ENCODE measurements around the gene LSM10.

LSM10 gene

GRCh38 chr1:36366091-36366661 lies 31.5 kb downstream of the LSM10 start:
- no peaks in the 10 kb centered on the region for H3K27me3 ChIP-seq
- peak overlapping the region; percentile 5 to 36 for H3K27ac ChIP-seq
- no peak overlapping the region for H3K4me3 ChIP-seq
- no peak for TF ChIP-seq CTCF (IDR thresholded peaks at IDR 0.05)
- peaks cover 0 to 35% (median 20%) of the 10 kb centered on the region in 4 donors for H3K4me1 ChIP-seq
- DNase-seq: no peak
- no peaks in the 10 kb centered on the region for H3K9me3 ChIP-seq
- intact Hi-C loops (cut with DNase I; ENCODE audit: low total_unique reads): no loop called here
- peaks cover 11 to 30% (median 20%) of the 10 kb centered on the region in 3 donors for H3K36me3 ChIP-seq

GRCh38 chr1:36365381-36365780 lies 32.3 kb downstream of the LSM10 start:
- Histone ChIP-seq H3K27ac (peak overlapping the region in 1 of 2 donors; percentile 5), H3K4me1 (peaks cover 0 to 33% (median 20%) of the 10 kb centered on the region in 4 donors), H3K4me3 (no peak overlapping the region), H3K27me3 (no peaks in the 10 kb centered on the region), H3K36me3 (peaks cover 11 to 35% (median 20%) of the 10 kb centered on the region in 3 donors), H3K9me3 (no peaks in the 10 kb centered on the region)
- no peak for TF ChIP-seq CTCF (IDR thresholded peaks at IDR 0.05)
- DNase-seq: peak in 1 of 2 donors; percentile 70
- intact Hi-C loops (cut with DNase I; ENCODE audit: low total_unique reads): no loop called here

DNA sequence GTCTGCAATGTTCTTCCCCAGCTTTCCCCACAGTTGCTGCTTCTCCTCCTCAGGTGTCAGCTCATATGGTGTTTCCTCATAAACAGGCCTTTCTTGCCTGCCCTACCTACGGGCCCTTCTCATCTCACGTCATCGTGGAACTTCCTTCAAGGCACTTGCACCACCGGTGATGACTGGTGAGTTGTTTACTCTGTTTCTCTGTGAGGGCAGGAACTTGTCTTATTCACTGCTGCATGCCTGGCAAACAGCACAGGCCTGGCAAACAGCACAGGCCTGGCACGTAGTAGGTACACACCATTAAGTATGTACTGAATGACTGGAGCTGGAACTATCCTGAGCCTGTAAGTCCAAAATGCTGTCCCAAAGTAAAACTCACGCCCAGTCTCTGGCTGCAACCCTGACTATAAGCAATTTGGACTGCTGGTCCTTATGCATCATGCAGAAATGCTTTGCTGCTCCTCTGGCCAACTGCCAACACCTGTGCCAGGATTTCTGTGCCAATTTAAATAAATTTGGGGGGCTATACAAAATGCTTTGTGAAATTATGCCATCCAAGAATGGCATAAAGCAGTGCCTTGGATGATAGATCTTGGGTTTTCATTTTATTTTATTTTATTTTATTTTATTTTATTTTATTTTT lies 37.7 kb downstream of the LSM10 start:
- peaks cover 31 to 68% (median 67%) of the 10 kb centered on the region in 3 donors for H3K36me3 ChIP-seq

DNA sequence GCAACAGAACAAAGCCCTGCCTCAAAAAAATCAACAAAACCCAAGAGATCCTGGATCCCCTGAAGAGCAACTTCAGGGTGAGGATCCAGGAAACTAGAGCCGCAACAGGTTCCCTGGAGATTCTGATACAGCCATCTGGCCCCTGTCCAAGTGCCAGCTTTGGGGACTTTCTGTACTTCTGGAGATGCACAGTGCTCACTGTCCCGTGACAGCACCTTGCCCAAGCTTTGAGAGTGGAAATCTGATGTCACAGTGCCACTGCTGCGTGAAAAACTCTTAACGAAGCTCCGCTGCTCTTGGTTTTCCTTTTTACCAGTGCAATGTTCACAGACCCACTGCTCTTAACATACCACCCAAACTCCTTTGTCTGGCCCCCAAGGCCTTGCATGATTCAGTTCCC lies 38.3 kb downstream of the LSM10 start:
- Histone ChIP-seq H3K27ac (no peak overlapping the region), H3K27me3 (no peaks in the 10 kb centered on the region), H3K36me3 (peaks cover 38 to 75% (median 74%) of the 10 kb centered on the region in 3 donors), H3K4me1 (peaks cover 0 to 15% (median 3%) of the 10 kb centered on the region in 4 donors), H3K4me3 (no peak overlapping the region), H3K9me3 (no peaks in the 10 kb centered on the region)
- intact Hi-C loops (cut with DNase I; ENCODE audit: low total_unique reads): no loop called here
- DNase-seq: no peak
- TF ChIP-seq CTCF (IDR thresholded peaks at IDR 0.05): no peak

More for the DNA sequence above, 37.7 kb downstream of the LSM10 start:
- no peak for TF ChIP-seq CTCF (IDR thresholded peaks at IDR 0.05)
- Histone ChIP-seq H3K4me3 (no peak overlapping the region), H3K9me3 (no peaks in the 10 kb centered on the region), H3K4me1 (peaks cover 0 to 16% (median 4%) of the 10 kb centered on the region in 4 donors), H3K27ac (peak overlapping the region in 1 of 2 donors; percentile 8), H3K27me3 (no peaks in the 10 kb centered on the region)
- DNase-seq: no peak
- intact Hi-C loops (cut with DNase I; ENCODE audit: low total_unique reads): no loop called here

DNA sequence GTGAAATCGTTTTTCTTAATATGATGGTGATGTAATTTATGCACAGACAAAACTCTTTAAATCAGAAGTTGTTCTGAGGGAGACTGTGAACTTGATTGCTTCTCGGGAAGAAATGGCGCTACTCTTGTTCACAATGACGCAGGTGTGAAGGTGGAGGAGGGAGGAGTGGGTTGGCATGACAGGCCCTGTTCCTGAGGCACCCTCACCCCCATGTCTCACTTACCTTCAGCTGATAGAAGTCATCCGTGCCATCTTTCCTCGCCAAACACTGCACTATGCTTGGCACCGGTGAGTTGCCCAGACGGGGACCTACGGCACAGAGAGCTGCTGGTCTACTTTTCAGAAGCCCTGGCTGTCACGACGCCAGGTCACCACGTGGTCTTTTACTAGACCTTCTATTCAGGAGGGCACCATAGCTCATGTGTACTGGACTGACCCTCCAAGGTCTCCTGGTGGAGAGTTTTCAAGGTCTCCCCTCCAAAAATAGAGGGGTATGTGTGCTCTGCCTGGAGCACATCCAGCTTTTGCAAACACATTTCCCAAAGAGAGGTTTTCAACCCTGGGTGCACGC lies 39.1 kb downstream of the LSM10 start:
- TF ChIP-seq CTCF (IDR thresholded peaks at IDR 0.05): no peak
- no peaks in the 10 kb centered on the region for H3K27me3 ChIP-seq
- H3K27ac ChIP-seq: no peak overlapping the region
- intact Hi-C loops (cut with DNase I; ENCODE audit: low total_unique reads): no loop called here
- H3K4me3 ChIP-seq: no peak overlapping the region
- no peak for DNase-seq
- peaks cover 46 to 83% (median 82%) of the 10 kb centered on the region in 3 donors for H3K36me3 ChIP-seq
- peaks cover 0 to 17% (median 3%) of the 10 kb centered on the region in 4 donors for H3K4me1 ChIP-seq
- H3K9me3 ChIP-seq: no peaks in the 10 kb centered on the region
